Epithelial cell of esophagus (primary cell): Measurements from ENCODE around the gene NELFB.

ENCODE experiments used
- DNase-seq: peaks from one replicate; pipeline ENCODE4 v3.0.0; 2010; ENCODE audit warnings: low read depth
- H3K4me3 ChIP-seq: 2 replicates; pipeline ENCODE4 v1.5.1; 2011; ENCODE audit warnings: mild to moderate bottlenecking, low read length, control low read depth
- CTCF ChIP-seq: IDR thresholded peaks from 2 replicates; pipeline ENCODE4 v1.5.1; 2011; ENCODE audit warnings: low read depth, mild to moderate bottlenecking, low read length, control low read depth, inconsistent platforms; ENCODE audit not compliant: insufficient read depth; ENCODE audit errors: missing control alignments

Gene NELFB

GRCh38 chr9:137232101-137232500 lies 23.0 kb upstream of the NELFB start:
- no peak overlapping the region for H3K4me3 ChIP-seq
- no peak for DNase-seq
- no peak for TF ChIP-seq CTCF

- no peak for DNase-seq
- H3K4me3 ChIP-seq: no peak overlapping the region
- TF ChIP-seq CTCF: no peak
Measured at GRCh38 chr9:137232510-137232909, 22.6 kb upstream of the NELFB start.

- DNase-seq: no peak
- TF ChIP-seq CTCF: no peak
- no peak overlapping the region for H3K4me3 ChIP-seq
Measured at GRCh38 chr9:137233143-137233980, 21.8 kb upstream of the NELFB start.

GRCh38 chr9:137234055-137234697 lies 21.0 kb upstream of the NELFB start:
- no peak for DNase-seq
- H3K4me3 ChIP-seq: no peak overlapping the region
- TF ChIP-seq CTCF: no peak

- TF ChIP-seq CTCF: no peak
- no peak for DNase-seq
- H3K4me3 ChIP-seq: no peak overlapping the region
Measured at GRCh38 chr9:137234758-137235423, 20.2 kb upstream of the NELFB start.

GRCh38 chr9:137235424-137236237 lies 19.5 kb upstream of the NELFB start:
- H3K4me3 ChIP-seq: no peak overlapping the region

More at GRCh38 chr9:137235424-137236237, 19.5 kb upstream of the NELFB start:
- no peak for TF ChIP-seq CTCF
- no peak for DNase-seq
